Stimulated activated naive CD8-positive, alpha-beta T cell treated with anti-CD3 and anti-CD28 coated beads, Interleukin-15, Interleukin-2, amounts not matched to agents 100 U/mL and 50 U/mL, for 24 hours (primary cell): Measurements from ENCODE around the gene CDC6.
"Not testable (repeated sequence)": the region's sequence is repeated elsewhere in the genome, so short reads cannot be mapped to it uniquely, and the experiment has no call there.

Experiments
- ATAC-seq: fragments of 150-1000 bp; cut with Tn5 transposase; one replicate; pipeline ENCODE4 v1.10.0; 2021
- DNase-seq: peaks from one replicate; pipeline ENCODE4 v3.0.0; 2021

Gene CDC6

DNA sequence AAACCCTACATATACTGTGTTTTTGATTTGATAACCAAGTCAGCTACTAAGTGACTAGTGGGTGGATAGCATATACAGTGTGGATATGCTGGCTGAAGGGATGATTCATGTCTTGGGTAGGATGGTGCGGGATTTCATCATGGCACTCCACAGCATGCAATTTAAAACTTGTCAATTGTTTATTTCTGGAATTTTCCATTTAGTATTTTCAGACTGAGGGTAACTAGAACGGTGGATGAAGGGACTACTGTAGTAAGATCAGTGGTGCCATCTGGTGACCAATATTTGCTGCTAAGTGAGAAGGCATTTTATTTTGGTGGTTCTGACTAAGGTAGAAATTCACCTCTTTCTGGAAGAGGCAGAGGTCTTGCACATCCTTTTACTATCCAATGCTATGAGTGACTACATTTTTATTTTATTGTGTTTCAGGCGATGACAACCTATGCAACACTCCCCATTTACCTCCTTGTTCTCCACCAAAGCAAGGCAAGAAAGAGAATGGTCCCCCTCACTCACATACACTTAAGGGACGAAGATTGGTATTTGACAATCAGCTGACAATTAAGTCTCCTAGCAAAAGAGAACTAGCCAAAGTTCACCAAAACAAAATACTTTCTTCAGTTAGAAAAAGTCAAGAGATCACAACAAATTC lies 3.1 kb downstream of the CDC6 start:
- ATAC-seq = no peak
- no peak for DNase-seq

DNA sequence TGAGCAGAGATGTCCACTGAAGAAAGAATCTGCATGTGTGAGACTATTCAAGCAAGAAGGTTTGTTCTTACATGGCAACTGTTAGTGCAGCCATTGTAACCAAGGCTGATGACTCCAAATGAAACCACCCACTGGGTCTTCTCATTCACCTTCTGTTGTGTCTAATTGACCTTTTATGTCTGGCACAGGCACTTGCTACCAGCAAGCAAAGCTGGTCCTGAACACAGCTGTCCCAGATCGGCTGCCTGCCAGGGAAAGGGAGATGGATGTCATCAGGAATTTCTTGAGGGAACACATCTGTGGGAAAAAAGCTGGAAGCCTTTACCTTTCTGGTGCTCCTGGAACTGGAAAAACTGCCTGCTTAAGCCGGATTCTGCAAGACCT lies 3.6 kb downstream of the CDC6 start:
- ATAC-seq (no peak), DNase-seq (no peak)

DNA sequence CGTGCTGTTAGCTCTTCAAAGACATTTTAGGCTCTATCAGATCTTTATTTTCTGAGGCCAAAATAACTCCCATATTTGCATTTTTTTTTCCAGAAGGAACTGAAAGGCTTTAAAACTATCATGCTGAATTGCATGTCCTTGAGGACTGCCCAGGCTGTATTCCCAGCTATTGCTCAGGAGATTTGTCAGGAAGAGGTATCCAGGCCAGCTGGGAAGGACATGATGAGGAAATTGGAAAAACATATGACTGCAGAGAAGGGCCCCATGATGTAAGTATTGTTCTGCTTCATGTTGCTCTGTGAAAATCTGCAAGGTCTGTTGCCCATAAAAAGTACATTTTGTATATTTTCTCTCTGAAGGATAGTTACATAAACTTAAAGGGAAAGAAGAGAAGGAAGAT lies 5.7 kb downstream of the CDC6 start:
- ATAC-seq (no peak), DNase-seq (no peak)

DNA sequence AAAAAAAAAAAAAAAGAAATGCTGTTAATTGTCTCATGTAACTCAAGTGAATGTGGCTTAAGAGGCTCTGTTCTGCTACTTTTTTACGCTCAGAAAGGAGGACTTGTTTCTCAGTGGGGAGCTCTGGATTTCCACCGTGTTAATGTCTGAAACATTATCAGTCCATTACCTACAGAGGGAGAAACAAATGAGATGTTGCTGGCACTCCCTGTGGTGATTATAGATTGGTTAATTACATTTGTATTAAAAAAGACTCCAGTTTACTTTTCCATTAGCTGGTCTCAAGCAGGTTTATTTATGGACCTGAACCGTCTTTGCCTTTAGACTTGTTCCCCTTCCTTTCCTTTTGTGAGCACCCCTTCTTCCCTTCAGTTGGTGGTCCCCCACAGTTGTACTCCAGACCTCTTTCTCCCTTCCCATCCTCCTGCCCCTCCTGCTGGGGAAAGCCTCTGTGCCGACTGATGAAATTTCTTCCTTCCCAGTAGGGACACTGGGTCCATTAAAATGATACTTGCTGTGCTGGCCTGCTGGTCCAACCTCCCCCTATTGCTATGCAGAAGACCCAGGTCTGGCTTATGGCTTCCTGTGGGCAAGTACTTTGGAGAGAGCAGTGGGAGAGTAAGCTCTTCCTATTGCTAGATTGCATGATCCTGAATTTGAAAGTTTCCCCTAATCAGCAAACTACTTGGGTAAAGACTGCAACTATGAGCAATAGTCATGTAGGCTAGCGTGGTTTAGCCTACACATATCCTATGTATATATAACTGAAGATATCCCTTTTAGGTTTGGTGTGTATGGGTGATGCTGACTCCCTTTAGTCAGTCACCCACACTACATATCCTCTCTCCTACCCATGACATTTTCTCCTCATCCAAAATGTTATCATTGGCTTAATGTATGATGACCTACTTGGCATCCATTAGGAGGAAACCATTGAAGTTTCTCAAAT lies 8.1 kb downstream of the CDC6 start:
- ATAC-seq (peak; percentile 87), DNase-seq (no peak)

DNA sequence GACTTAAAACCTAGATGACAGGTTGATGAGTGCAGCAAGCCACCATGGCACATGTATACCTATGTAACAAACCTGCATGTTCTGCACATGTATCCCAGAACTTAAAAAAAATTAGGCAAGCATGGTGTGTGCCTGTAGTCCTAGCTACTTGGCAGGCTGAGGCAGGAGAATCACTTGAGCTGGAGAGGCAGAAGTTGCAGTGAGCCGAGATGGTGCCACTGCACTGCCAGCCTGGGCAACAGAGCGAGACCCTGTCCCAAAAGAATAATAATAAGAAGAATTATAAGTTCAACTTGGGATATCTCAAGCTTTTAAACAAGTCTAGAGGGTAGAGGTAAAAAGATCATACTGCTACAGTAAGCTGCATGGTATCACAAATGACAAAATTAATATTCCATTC lies 9.8 kb downstream of the CDC6 start:
- DNase-seq (no peak), ATAC-seq (no peak)

DNA sequence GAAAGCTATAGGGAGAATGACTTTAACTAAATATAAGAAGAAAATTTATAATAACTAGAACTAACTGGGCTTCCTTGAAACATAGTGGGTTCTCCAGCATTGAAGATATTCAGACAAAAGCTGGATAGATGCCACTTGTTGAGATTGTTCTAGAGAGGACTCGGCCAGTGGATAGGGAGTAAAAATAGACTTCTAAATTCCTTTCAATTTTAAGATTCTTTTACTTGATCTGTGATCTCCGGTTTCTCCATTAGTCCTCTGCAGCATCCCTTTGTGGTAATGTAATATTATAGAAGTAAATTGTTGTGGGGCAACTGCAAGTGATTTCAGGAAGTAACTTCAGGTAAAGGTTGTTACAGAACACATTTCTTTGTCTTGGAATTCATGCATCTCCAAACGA lies 11.0 kb downstream of the CDC6 start:
- no peak for DNase-seq
- ATAC-seq = no peak

DNA sequence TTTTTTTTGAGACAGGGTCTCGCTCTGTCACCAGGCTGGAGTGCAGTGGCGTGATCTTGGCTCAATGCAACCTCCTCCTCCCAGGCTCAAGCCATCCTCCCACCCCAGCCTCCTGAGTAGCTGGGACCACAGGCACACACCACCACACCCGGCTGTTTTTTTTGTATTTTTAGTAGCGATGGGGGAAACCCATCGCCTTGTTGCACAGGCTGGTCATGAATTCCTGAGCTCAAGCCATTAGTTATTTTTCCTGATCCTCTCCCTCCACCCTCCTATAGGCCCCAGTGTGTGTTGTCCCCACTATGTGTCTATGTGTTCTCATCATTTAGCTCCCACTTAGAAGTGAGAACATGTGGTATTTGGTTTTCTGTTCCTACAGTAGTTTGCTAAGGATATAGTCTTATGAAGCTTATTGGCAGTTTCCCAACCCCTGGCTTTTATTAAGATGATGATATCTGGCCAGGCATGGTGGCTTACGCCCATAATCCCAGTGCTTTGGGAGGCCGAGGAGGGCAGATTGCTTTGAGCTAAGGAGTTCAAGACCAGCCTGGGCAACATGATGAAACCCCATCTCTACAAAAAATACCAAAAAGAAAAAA lies 11.6 kb downstream of the CDC6 start:
- ATAC-seq, DNase-seq: not testable (repeated sequence)

DNA sequence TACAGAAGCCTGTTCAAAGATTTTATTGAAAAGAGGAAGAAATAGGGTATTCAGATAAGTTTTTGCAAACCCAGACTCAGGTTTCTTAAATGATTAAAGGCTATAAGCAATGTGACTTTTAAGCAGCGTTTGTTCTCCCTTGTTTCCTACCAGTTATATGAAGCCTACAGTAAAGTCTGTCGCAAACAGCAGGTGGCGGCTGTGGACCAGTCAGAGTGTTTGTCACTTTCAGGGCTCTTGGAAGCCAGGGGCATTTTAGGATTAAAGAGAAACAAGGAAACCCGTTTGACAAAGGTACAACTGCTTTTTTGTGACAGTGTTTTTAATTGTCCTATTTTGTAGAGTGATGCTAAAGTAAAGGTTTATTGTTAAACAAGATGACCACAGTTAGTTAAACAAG lies 13.6 kb downstream of the CDC6 start:
- ATAC-seq (no peak), DNase-seq (no peak)

DNA sequence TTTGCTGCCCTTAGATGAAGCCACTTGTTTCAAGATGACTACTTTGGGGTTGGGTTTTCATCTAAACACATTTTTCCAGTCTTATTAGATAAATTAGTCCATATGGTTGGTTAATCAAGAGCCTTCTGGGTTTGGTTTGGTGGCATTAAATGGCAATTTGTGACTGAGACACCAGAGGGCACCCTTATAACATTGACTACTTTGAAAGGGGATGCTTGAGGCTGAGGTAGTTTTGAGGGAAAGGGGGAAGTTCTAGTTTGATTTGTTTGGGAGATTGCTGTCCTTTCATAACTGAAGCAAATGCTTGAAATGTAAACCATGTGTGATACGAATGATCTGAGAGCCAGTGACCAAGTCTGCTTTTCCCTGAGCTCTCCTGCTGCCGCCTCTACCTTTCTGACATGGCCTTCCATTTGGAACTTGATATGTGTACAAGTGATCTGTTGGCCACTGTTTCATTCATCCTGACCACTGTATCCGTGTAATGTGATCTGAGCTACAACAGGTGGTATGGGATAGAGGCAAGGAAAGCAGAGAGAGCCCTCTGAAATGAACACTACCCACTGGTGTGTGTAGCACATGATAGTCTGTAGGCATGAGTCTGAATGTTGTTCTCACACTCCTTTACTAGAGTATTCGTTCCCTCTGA lies 15.5 kb downstream of the CDC6 start:
- no peak for DNase-seq

DNA sequence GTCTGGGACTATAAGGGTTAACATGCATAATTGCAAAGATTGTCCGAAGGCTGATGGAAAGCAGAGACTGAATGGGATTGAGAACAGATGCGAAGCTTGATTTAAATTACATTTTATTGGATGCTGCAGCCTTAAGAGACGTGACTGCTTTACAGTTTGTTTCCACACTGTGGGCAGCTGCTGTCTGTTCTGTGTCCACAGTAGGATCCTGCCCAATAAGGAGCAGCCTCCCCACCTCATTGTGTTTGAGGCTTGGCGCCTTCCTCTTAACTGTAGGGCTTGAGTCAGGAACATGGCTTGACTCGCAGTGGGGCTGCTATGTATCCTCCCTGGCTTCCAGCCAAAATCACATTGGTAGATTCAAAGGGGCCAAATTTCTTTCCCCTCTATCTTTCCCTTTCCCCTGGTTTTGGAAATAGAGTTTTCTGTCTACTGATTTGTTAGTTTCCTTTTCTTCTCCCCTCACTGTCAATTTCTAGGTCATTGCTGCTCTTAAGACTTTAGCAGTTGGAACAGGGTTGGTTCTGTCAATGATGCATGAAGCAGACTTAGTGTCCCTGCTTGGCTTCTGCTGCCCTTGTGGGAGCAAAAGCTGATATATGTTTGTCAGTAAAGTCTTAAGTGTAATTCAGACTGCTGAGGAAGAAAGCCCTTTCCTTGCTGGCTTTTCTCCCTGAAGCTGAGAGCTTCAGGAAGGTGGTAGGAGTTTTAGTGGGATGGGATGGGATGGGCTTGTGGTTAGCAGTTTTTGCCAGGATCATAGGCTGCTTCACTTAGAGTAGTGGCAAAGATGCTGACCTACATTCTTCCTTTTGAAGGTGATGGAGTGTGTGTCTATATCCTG lies 16.3 kb downstream of the CDC6 start:
- no peak for ATAC-seq
- DNase-seq = no peak

More for the DNA sequence above, 15.5 kb downstream of the CDC6 start:
- no peak for ATAC-seq

DNA sequence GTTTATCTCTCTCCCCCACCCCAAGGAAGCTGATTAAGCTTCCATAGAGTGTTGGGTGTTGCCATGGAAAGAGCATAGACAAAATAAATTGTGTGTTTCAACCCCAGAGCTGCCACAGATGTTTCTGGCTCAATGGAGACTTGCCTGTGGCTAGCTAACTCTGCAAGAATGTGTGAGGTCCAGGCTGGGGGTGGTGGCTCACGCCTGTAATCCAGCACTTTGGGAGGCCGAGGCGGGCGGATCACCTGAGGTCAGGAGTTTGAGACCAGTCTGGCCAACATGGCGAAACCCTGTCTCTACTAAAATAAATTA lies 16.8 kb downstream of the CDC6 start:
- not testable (repeated sequence) for DNase-seq, ATAC-seq

DNA sequence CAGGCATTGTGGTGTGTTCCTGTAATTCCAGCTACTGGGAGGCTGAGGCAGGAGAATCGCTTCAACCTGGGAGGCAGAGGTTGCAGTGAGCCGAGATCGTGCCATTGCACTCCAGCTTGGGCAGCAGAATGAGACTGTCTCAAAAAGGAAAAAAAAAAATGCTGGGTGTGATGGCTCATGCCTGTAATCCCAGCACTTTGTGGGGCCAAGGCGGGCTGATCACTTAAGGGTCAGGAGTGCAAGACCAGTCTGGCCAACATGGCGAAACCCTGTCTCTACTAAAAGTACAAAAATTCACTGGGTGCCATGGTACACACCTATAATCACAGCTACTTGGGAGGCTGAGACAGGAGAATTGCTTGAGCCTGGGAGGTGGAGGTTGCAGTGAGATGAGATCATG lies 17.2 kb downstream of the CDC6 start:
- ATAC-seq, DNase-seq: not testable (repeated sequence)

DNA sequence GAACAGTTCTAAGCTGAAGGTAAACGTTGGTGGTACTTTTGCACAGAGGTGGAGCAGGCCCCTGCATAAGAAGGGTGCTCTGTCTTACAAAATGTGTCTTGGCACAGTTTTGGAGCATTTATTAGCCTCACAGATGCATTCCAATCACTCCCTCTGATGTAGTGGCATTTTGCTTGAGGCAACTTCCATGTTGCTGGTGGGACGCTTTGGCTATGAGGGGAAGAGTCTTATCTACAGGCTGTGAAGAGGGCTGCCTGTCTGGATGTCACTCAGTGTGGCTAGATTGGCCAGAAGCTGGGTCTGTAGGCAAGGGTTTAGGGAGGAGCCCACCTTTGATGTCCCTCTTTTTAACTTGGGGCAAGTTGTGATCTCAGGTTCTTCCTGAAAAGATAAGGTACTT lies 18.7 kb downstream of the CDC6 start:
- no peak for DNase-seq

DNA sequence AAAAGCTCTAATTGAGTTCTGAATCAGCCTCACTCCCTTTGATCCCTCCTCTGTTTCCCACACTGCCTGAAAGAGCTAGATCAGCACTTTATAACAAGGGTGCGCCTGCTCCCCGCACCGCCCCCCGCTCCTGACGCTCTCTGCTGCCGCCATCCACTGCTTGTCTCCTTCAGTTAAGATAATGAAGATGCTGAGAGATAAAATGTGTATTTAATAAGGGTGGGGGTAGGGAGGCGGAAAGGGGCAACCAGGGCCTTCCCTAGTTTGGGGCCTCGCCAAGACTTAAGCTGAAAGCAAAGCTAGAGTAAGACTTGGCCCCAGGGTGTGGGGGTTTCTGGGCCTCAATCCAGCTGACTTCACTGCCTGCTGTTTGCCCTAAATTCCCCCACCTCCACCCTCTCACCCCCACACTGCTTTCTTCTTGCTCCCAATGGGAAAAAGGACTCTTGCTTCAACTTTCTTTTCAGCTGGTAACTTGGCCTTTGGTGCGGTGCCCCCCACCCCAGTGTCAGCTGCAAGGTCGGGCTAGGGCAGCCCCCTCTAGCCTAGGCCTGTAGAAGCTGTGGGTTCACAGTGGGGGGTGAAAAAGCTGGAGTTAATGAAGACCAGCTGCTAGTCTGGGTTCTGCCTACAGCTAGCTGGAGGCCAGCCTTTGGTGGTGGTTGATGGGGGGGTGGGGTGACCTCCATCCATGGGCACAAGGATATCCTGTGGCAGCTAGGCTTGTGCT lies 19.5 kb downstream of the CDC6 start:
- DNase-seq = peak; percentile 12
- no peak for ATAC-seq

More for the DNA sequence above, 18.7 kb downstream of the CDC6 start:
- ATAC-seq = no peak

DNA sequence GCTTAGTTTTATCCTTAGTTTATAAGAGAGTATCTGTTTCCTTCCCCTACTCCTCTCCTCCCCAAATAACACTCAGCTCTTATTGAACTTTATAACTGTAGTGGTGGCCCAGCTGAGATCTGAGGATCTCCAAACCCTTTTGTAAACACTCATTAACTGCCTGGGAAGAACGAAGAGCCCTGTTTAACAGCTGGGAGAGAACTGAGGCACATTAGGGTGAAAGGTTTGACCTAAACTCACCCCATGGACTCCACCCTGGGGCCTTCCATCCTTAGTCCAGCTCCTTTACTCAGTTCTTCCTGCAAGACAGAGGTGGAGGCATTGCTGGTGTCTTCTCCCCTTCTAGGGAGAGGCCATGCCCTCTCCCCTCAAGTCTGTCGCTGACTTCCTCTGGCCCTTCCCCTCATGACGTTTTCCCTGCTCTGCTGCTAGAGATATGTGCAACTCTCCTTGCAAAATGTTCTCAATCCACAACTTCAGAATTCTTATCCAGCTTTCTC lies 20.1 kb downstream of the CDC6 start:
- peak; percentile 8 for DNase-seq
- ATAC-seq = no peak

DNA sequence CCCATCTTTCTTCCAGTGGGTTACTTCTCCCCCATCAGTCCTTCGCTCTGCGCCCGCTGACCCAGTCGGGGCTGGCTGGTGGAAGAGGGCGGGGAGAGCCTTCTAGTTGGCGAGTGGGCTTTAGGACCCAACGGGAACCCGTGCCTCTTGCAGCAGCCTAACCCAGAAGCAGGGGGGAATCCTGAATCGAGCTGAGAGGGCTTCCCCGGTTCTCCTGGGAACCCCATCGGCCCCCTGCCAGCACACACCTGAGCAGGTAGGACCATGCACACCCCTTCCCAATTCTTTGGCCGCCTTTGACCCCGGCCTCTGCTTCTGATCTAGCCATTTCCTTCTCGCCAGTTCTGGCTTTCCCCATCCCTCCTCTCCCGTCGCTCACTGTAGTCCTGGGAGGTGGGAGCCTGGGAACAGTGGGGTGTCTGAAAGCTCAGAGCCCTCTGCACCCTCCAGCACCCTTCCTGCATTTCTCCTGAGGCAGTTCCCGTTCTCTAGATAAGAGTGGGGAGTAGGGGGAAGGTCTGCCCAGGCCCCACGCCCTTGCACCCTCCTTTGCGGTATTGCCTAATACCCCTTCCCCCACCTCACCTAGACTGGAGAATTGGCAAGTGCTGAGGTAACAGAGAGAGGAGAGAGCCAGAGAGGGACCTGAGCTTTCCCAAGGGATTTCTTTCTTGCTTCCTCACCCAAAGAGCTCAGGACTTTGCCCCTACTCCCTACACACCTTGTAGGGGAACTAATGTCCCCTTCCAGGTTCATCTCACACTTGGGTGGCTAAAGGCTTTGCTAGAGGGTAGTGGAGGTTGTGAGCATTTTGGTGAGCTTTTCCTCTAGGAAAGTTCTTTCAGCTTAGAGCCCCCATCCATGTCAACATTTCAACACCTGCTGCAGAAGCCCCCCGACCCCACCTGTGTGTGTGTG lies 21.6 kb downstream of the CDC6 start, which contains the start of gene RARA:
Gene RARA, plus strand, starts transcription at position 150 of the 918 bp plus-strand sequence. CDS start 22,039 bp downstream, outside the sequence.
- no peak for DNase-seq

DNA sequence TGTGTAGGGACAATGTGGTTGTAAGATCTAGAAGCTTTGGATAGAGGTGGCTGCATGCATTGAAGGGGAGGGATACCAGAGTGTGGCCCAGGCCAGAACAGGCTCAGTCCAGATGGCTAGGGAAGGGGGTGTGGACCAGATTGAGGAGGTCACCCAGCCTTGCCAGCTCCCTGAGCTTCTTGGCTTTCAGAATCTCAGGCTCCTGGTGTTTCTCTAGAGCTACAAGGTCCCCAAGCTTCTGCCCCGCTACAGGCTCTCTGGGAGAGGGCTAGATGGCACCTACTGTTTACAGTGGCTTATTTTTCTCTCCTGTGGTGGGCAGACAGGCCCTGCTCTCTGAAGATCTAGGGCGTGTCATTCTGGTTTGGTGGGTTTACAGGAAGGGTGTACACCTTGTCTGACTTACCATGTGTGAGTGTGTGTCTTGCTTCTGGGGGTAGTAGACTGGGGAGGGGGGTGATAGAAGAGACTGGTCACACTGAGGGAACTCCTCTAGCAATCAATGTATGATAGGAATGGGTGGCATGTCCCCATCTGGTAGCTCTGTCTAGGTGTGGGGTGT lies 22.4 kb downstream of the CDC6 start:
- no peak for DNase-seq
- no peak for ATAC-seq

More for the DNA sequence above, 21.6 kb downstream of the CDC6 start, which contains the start of gene RARA:
- peak; percentile 38 for ATAC-seq

DNA sequence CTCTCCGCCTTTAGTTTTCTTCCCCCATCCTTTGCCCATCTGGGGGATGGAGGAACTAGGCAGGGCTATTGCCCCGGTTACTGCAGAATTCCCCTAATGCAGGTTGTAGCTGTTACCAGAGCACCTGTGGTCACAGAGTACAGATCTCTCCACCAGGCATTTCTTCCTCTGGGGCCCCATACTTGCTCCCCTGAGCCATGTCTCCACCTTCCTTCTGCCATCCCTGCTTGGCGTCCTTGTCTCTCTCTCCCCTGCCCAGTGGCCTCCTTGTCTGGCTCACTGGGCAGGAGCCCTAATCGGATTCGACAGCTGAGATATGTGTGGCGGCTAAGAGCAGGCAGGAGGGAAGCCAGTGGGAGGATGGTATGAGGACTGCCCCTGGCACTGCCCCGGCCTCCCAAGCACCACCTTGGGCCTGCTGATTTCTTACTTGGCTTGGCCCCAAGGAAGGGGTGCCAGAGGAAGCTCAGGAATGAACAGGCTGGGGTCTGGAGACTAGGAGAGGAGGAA lies 23.3 kb downstream of the CDC6 start:
- ATAC-seq (no peak), DNase-seq (no peak)

DNA sequence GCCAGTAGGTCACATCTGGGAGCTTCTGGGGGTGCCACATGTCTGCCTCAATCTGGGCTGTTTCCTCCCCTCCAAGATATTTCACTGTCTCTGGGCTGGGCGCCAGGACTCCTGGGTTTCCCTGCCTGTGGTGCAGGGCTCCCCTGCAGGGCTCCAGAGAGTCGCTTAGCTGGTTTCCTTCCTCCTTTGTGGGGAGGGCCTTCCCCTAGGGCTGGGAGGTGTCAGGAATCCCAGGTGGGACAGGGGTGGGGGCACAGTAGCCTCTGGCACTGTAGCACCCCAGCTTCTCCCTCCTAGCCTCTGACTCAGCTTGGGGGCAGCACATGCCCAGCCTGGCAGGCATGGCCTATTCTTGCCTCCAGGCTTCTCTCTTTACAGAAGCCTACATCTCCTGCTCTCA lies 23.9 kb downstream of the CDC6 start:
- no peak for DNase-seq

More for the DNA sequence above, 23.9 kb downstream of the CDC6 start:
- no peak for ATAC-seq
